HT1080 (cell line): ENCODE results near the gene KLC4. TPM values are rescaled to one million over a fixed set of nuclear protein-coding genes. Genes with fewer than 3 reads are reported as not detected.
A peak's percentile ranks its signal among the peaks of the same experiment; 100 is the strongest.
"Not testable (repeated sequence)": the region's sequence is repeated elsewhere in the genome, so short reads cannot be mapped to it uniquely, and the experiment has no call there.

Experiments
- DNase-seq: peaks from one replicate; pipeline ENCODE4 v3.0.0-alpha.2; 2015; ENCODE audit warnings: low read depth
- total RNA-seq: library from RNA; depleted of rRNA; stranded (reverse); fragments of >200 nt; shearing (Covaris generic); gene quantifications from 2 replicates; pipeline ENCODE4 v1.2.3, GENCODE V29; 2014

Gene KLC4
- total RNA-seq, 1 experiment from 2014 or later: 10.7 TPM

GRCh38 chr6:43060755-43061633 is 1.6 kb downstream of the KLC4 start:
- no peak for DNase-seq

GRCh38 chr6:43061861-43062260 is 2.4 kb downstream of the KLC4 start:
- peak; percentile 34 for DNase-seq

- no peak for DNase-seq
Observed at GRCh38 chr6:43062818-43063217, 3.4 kb downstream of the KLC4 start.

- DNase-seq: peak; percentile 38
Observed at GRCh38 chr6:43070028-43070632, 10.7 kb downstream of the KLC4 start.

GRCh38 chr6:43074847-43075669 is 15.6 kb downstream of the KLC4 start:
- no peak for DNase-seq

- no peak for DNase-seq
Observed at GRCh38 chr6:43075670-43076463, 16.4 kb downstream of the KLC4 start, which contains the start of gene PTK7. Gene PTK7, plus strand, starts transcription at chr6:43076314. Its CDS starts 175 bp downstream, at chr6:43076489.

GRCh38 chr6:43076464-43077332 is 17.3 kb downstream of the KLC4 start:
- peak; percentile 44 for DNase-seq

GRCh38 chr6:43077333-43077809 is 17.9 kb downstream of the KLC4 start:
- no peak for DNase-seq

GRCh38 chr6:43077981-43078511 is 18.6 kb downstream of the KLC4 start:
- no peak for DNase-seq

GRCh38 chr6:43078691-43079090 is 19.3 kb downstream of the KLC4 start:
- no peak for DNase-seq

GRCh38 chr6:43081043-43081442 is 21.6 kb downstream of the KLC4 start:
- DNase-seq: no peak

GRCh38 chr6:43081922-43082321 is 22.5 kb downstream of the KLC4 start:
- DNase-seq: not testable (repeated sequence)

GRCh38 chr6:43082806-43083655 is 23.6 kb downstream of the KLC4 start:
- no peak for DNase-seq

- DNase-seq: no peak
Observed at GRCh38 chr6:43086022-43086658, 26.7 kb downstream of the KLC4 start.

- no peak for DNase-seq
Observed at GRCh38 chr6:43088654-43089056, 29.2 kb downstream of the KLC4 start.

- DNase-seq: no peak
Observed at GRCh38 chr6:43089467-43089866, 30.0 kb downstream of the KLC4 start.

GRCh38 chr6:43089874-43090558 is 30.6 kb downstream of the KLC4 start:
- DNase-seq: no peak
